IMR-90 (cell line): ENCODE results near the gene CD36. TPM values are rescaled to one million over a fixed set of nuclear protein-coding genes. Genes with fewer than 3 reads are reported as not detected.

Experiments
- ATAC-seq: fragments of 200-7000 bp; cut with Tn5 transposase; 2 replicates; pipeline ENCODE4 v1.9.1; 2020; ENCODE audit warnings: low read depth, mild to moderate bottlenecking, moderate library complexity
- BruUV-seq: library from RNA; stranded (reverse); fragments of 400-500 nt; replicated peaks from 2 replicates; lab custom pipeline; 2021; lab: Mats Ljungman, UMichigan
- CTCF ChIA-PET: fragments of 300-600 bp; formaldehyde crosslinking; extraction: SDS; loops from one replicate; lab custom pipeline; 2021; ENCODE audit warnings: antibody characterized with exemption; lab: Yijun Ruan, JAX
- POLR2A ChIA-PET: fragments of 300-600 bp; sonication (Branson Sonifier 250); formaldehyde crosslinking; loops from one replicate; lab custom pipeline; 2022; ENCODE audit warnings: antibody characterized with exemption; ENCODE audit not compliant: unreplicated experiment; lab: Charles Lee
- DNase-seq: peaks from one replicate; pipeline ENCODE4 v3.0.0; 2013
- H2AFZ ChIP-seq: replicated peaks from 2 replicates; pipeline ENCODE3; 2013; ENCODE audit warnings: low read length, mild to moderate bottlenecking; ENCODE audit not compliant: poor library complexity
- H2AK5ac ChIP-seq: 2 replicates; pipeline ENCODE4 v1.6.1; 2013; ENCODE audit warnings: low read depth, low read length, inconsistent platforms
- H2AK9ac ChIP-seq: replicated peaks from 2 replicates; pipeline ENCODE3; 2013; ENCODE audit warnings: mild to moderate bottlenecking, low read depth, low read length, moderate library complexity; ENCODE audit not compliant: poor library complexity
- H2BK120ac ChIP-seq: 2 replicates; pipeline ENCODE4 v1.6.1; 2013; ENCODE audit warnings: low read depth, low read length, inconsistent platforms
- H2BK15ac ChIP-seq: 3 replicates; pipeline ENCODE4 v1.6.1; 2013; ENCODE audit warnings: low read depth, low read length, inconsistent platforms
- H2BK20ac ChIP-seq: 2 replicates; pipeline ENCODE4 v1.6.1; 2013; ENCODE audit warnings: low read depth, mild to moderate bottlenecking, inconsistent platforms, low read length, moderate library complexity
- H2BK5ac ChIP-seq: 2 replicates; pipeline ENCODE4 v1.6.1; 2013; ENCODE audit warnings: mild to moderate bottlenecking, low read depth, low read length, inconsistent platforms; ENCODE audit not compliant: poor library complexity, severe bottlenecking
- H3K14ac ChIP-seq: replicated peaks from 2 replicates; pipeline ENCODE4 v1.6.1; 2013; ENCODE audit warnings: low read depth, low read length, inconsistent platforms
- H3K18ac ChIP-seq: 2 replicates; pipeline ENCODE4 v1.6.1; 2013; ENCODE audit warnings: low read depth, low read length, control low read depth
- H3K23ac ChIP-seq: 2 replicates; pipeline ENCODE4 v1.6.1; 2013; ENCODE audit warnings: low read depth, low read length, inconsistent platforms
- H3K27ac ChIP-seq: 2 replicates; pipeline ENCODE4 v1.5.1; 2013; ENCODE audit warnings: mild to moderate bottlenecking, control low read depth, low read length; ENCODE audit not compliant: insufficient read depth
- H3K27me3 ChIP-seq: 2 replicates; pipeline ENCODE4 v1.6.1; 2013; ENCODE audit warnings: low read length; ENCODE audit not compliant: control insufficient read depth, insufficient read depth
- H3K36me3 ChIP-seq: 2 replicates; pipeline ENCODE4 v1.6.1; 2013; ENCODE audit warnings: low read length, mixed read lengths; ENCODE audit not compliant: control insufficient read depth, insufficient read depth
- H3K4ac ChIP-seq: 2 replicates; pipeline ENCODE4 v1.6.1; 2013; ENCODE audit warnings: low read depth, low read length, inconsistent platforms
- H3K4me1 ChIP-seq: 2 replicates; pipeline ENCODE4 v1.6.1; 2013; ENCODE audit warnings: low read length, mixed read lengths; ENCODE audit not compliant: control insufficient read depth, insufficient read depth
- H3K4me2 ChIP-seq: 2 replicates; pipeline ENCODE4 v1.6.1; 2013; ENCODE audit warnings: low read depth, mild to moderate bottlenecking, control low read depth, low read length, moderate library complexity
- H3K4me3 ChIP-seq: 2 replicates; pipeline ENCODE4 v1.5.1; 2013; ENCODE audit warnings: low read depth, mild to moderate bottlenecking, control low read depth, low read length, moderate library complexity; ENCODE audit not compliant: insufficient read depth
- H3K56ac ChIP-seq: 2 replicates; pipeline ENCODE4 v1.6.1; 2013; ENCODE audit warnings: low read length, inconsistent platforms; ENCODE audit not compliant: insufficient read depth; ENCODE audit errors: extremely low read depth
- H3K79me1 ChIP-seq, 2 experiments: 2 replicates each; pipeline ENCODE4 v1.6.1; 2013; ENCODE audit warnings: low read length in 2 of 2, inconsistent platforms in 1 of 2, low read depth in 1 of 2
- H3K9ac ChIP-seq: 2 replicates; pipeline ENCODE4 v1.6.1; 2013; ENCODE audit warnings: low read depth, low read length, control low read depth
- H3K9me1 ChIP-seq: 2 replicates; pipeline ENCODE4 v1.6.1; 2013; ENCODE audit warnings: low read length, inconsistent platforms; ENCODE audit not compliant: insufficient read depth
- H3K9me3 ChIP-seq: 2 replicates; pipeline ENCODE4 v1.6.1; 2013; ENCODE audit warnings: low read length; ENCODE audit not compliant: control insufficient read depth, insufficient read depth
- H4K20me1 ChIP-seq: 2 replicates; pipeline ENCODE4 v1.6.1; 2013; ENCODE audit warnings: low read length, inconsistent platforms; ENCODE audit not compliant: insufficient read depth
- H4K5ac ChIP-seq: 2 replicates; pipeline ENCODE4 v1.6.1; 2013; ENCODE audit warnings: mild to moderate bottlenecking, low read depth, low read length, control low read depth
- H4K8ac ChIP-seq, 2 experiments: 2 replicates each; pipeline ENCODE4 v1.6.1; 2013; ENCODE audit warnings: low read depth in 2 of 2, low read length in 2 of 2, control low read depth in 1 of 2, inconsistent platforms in 1 of 2
- H4K91ac ChIP-seq: 2 replicates; pipeline ENCODE4 v1.6.1; 2013; ENCODE audit warnings: low read depth, low read length, inconsistent platforms; ENCODE audit not compliant: insufficient read depth
- BHLHE40 ChIP-seq: fragments of 150-350 bp; IDR thresholded peaks from 2 replicates; pipeline ENCODE4 v1.6.1; 2016; ENCODE audit warnings: mild to moderate bottlenecking, low read depth, low read length
- FOS ChIP-seq: fragments of 150-350 bp; IDR thresholded peaks from 2 replicates; pipeline ENCODE4 v1.6.1; 2016; ENCODE audit warnings: low read depth, low read length
- MXI1 ChIP-seq: IDR thresholded peaks from 2 replicates; pipeline ENCODE4 v1.6.1; 2012; ENCODE audit warnings: low read depth, mild to moderate bottlenecking, low read length, moderate library complexity, borderline replicate concordance
- NFE2L2 ChIP-seq: fragments of 150-350 bp; IDR thresholded peaks from 2 replicates; pipeline ENCODE4 v1.6.1; 2016; ENCODE audit warnings: low read depth, mild to moderate bottlenecking, low read length
- RFX5 ChIP-seq: IDR thresholded peaks from 2 replicates; pipeline ENCODE4 v1.8.0; 2012; ENCODE audit warnings: low read depth, mild to moderate bottlenecking, low read length, moderate library complexity
- SMC3 ChIP-seq: fragments of 150-350 bp; IDR thresholded peaks from 2 replicates; pipeline ENCODE4 v1.6.1; 2016; ENCODE audit warnings: low read depth, mild to moderate bottlenecking, antibody characterized with exemption, low read length, moderate library complexity
- WGBS, 2 experiments: methylation state at CpG; one replicate each; pipeline versions ENCODE4 v1.1.5 to v1.1.7; 2013; ENCODE audit warnings: missing lambda C conversion rate in 2 of 2; ENCODE audit not compliant: insufficient read length in 1 of 2; ENCODE audit errors: extremely low coverage in 2 of 2; 5-methylcytosine and 5-hydroxymethylcytosine counted together
- dilution Hi-C: fragments of 300-500 bp; cut with HindIII; formaldehyde crosslinking; loops from one replicate; pipeline ENCODE4 v1.14.3; 2018; ENCODE audit warnings: low sequenced_read_pairs; ENCODE audit not compliant: unreplicated experiment
- in situ Hi-C: fragments of 300-500 bp; cut with MboI; formaldehyde crosslinking; loops from 3 replicates; pipeline ENCODE4 v1.14.3; 2019; ENCODE audit warnings: low sequenced_read_pairs, inconsistent platforms, mixed read lengths
- intact Hi-C: fragments of 100-400 bp; cut with micrococcal nuclease; formaldehyde crosslinking; loops from 2 replicates; pipeline ENCODE4 v1.10.0; 2022
- polyA plus RNA-seq, 3 experiments: library from polyadenylated mRNA; depleted of rRNA; stranded (reverse); fragments of >200 nt; gene quantifications; 2 replicates each; pipeline ENCODE4 v1.2.3, GENCODE V29; 2012; ENCODE audit warnings: low replicate concordance in 1 of 3
- total RNA-seq: library from RNA; depleted of rRNA; stranded (reverse); fragments of >200 nt; gene quantifications from 2 replicates; pipeline ENCODE4 v1.2.3, GENCODE V29; 2012
- TF ChIP-seq, protein P1 (sequence below): conservative IDR thresholded peaks from 2 replicates; pipeline ENCODE4 v1.5.1; 2012; ENCODE audit warnings: mild to moderate bottlenecking, low read depth, low read length, improper control_type of control experiment
- TF ChIP-seq, protein P2 (sequence below): fragments of 150-350 bp; IDR thresholded peaks from 2 replicates; pipeline ENCODE4 v1.6.1; 2017; ENCODE audit warnings: mild to moderate bottlenecking, antibody characterized with exemption, low read length, low read depth
- TF ChIP-seq, protein P3 (sequence below): fragments of 150-350 bp; IDR thresholded peaks from 2 replicates; pipeline ENCODE4 v1.6.1; 2016; ENCODE audit warnings: low read depth, mild to moderate bottlenecking, low read length, moderate library complexity, borderline replicate concordance

Gene CD36
- total and polyA plus RNA-seq, 2 of the 4 experiments (the other 2 are of a cell fraction) = 0.19 to 0.54 TPM

DNA sequence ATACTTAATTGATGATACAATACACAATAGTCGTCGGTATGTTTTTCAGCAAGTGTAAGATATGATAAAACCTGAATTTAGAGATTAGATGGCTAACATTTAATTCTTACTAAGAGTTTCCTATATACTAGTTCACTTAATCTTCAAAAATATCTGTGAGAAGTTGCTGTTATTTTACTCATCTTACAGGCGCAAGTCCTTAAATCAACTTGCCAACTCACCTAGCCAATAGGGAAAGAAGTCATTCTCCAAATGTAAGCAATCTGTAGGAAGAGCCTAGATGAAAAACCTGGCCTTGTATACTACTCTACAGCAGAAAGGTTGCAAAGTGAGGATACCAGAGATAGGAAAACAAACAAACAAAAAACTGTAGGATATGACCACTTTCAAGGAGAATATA, 10.6 kb downstream of the CD36 start:
- WGBS, 2 experiments = no CpG with 5 or more reads among the region's 3 CpGs
- ATAC-seq = no peak
- H4K5ac ChIP-seq = no peak overlapping the region
- DNase-seq = no peak
- H3K27ac ChIP-seq = no peak overlapping the region
- intact Hi-C loops = no loop called here
- H3K36me3 ChIP-seq = no peaks in the 10 kb centered on the region
- no peak overlapping the region for H3K56ac ChIP-seq
- dilution Hi-C loops = no loop called here
- H3K79me1 ChIP-seq = no peaks in the 10 kb centered on the region
- no peaks in the 10 kb centered on the region for H3K27me3 ChIP-seq
- no peak overlapping the region for H3K4me2 ChIP-seq
- no peak overlapping the region for H3K14ac ChIP-seq
- H3K9me1 ChIP-seq = no peaks in the 10 kb centered on the region
- no peaks in the 10 kb centered on the region for H3K9me3 ChIP-seq
- H2BK15ac ChIP-seq = no peak overlapping the region
- H4K20me1 ChIP-seq = no peaks in the 10 kb centered on the region
- H3K4ac ChIP-seq = no peak overlapping the region
- H2BK5ac ChIP-seq = no peak overlapping the region
- H2AK5ac ChIP-seq = no peak overlapping the region
- no peak overlapping the region for H2AFZ ChIP-seq
- no peak overlapping the region for H2AK9ac ChIP-seq
- no peak overlapping the region for H3K18ac ChIP-seq
- in situ Hi-C loops = no loop called here
- H3K9ac ChIP-seq = no peak overlapping the region
- ChIA-PET CTCF (no interaction called here), POLR2A (no interaction called here)
- no peak overlapping the region for H2BK120ac ChIP-seq
- no peak overlapping the region for H4K91ac ChIP-seq
- no peak overlapping the region for H3K23ac ChIP-seq
- H3K4me1 ChIP-seq = no peaks in the 10 kb centered on the region
- H3K4me3 ChIP-seq = no peak overlapping the region
- no peak overlapping the region for H2BK20ac ChIP-seq
- no TSS peak for BruUV-seq
- no peak overlapping the region for H4K8ac ChIP-seq
- no peak for TF ChIP-seq NFE2L2
- no peak for TF ChIP-seq FOS
- no peak for TF ChIP-seq SMC3
- no peak for TF ChIP-seq BHLHE40
- no peak for TF ChIP-seq RFX5
- TF ChIP-seq, protein P1, sequence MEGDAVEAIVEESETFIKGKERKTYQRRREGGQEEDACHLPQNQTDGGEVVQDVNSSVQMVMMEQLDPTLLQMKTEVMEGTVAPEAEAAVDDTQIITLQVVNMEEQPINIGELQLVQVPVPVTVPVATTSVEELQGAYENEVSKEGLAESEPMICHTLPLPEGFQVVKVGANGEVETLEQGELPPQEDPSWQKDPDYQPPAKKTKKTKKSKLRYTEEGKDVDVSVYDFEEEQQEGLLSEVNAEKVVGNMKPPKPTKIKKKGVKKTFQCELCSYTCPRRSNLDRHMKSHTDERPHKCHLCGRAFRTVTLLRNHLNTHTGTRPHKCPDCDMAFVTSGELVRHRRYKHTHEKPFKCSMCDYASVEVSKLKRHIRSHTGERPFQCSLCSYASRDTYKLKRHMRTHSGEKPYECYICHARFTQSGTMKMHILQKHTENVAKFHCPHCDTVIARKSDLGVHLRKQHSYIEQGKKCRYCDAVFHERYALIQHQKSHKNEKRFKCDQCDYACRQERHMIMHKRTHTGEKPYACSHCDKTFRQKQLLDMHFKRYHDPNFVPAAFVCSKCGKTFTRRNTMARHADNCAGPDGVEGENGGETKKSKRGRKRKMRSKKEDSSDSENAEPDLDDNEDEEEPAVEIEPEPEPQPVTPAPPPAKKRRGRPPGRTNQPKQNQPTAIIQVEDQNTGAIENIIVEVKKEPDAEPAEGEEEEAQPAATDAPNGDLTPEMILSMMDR = no peak
- no peak for TF ChIP-seq MXI1
- TF ChIP-seq, protein P2, sequence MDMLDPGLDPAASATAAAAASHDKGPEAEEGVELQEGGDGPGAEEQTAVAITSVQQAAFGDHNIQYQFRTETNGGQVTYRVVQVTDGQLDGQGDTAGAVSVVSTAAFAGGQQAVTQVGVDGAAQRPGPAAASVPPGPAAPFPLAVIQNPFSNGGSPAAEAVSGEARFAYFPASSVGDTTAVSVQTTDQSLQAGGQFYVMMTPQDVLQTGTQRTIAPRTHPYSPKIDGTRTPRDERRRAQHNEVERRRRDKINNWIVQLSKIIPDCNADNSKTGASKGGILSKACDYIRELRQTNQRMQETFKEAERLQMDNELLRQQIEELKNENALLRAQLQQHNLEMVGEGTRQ = no peak
- TF ChIP-seq, protein P3, sequence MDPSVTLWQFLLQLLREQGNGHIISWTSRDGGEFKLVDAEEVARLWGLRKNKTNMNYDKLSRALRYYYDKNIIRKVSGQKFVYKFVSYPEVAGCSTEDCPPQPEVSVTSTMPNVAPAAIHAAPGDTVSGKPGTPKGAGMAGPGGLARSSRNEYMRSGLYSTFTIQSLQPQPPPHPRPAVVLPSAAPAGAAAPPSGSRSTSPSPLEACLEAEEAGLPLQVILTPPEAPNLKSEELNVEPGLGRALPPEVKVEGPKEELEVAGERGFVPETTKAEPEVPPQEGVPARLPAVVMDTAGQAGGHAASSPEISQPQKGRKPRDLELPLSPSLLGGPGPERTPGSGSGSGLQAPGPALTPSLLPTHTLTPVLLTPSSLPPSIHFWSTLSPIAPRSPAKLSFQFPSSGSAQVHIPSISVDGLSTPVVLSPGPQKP = no peak
